Medulla oblongata (tissue), 1 donor: ENCODE data around the gene NPRL2.
A peak's percentile ranks its signal among the peaks of the same experiment; 100 is the strongest.

Source experiments
- DNase-seq: peaks from one replicate; pipeline ENCODE4 v3.0.0-alpha.2; 2015; ENCODE audit errors: extremely low spot score

The NPRL2 gene

GRCh38 chr3:50373146-50374051, 22.8 kb upstream of the NPRL2 start:
- no peak for DNase-seq

GRCh38 chr3:50372349-50372748, 21.8 kb upstream of the NPRL2 start:
- DNase-seq: no peak

DNA sequence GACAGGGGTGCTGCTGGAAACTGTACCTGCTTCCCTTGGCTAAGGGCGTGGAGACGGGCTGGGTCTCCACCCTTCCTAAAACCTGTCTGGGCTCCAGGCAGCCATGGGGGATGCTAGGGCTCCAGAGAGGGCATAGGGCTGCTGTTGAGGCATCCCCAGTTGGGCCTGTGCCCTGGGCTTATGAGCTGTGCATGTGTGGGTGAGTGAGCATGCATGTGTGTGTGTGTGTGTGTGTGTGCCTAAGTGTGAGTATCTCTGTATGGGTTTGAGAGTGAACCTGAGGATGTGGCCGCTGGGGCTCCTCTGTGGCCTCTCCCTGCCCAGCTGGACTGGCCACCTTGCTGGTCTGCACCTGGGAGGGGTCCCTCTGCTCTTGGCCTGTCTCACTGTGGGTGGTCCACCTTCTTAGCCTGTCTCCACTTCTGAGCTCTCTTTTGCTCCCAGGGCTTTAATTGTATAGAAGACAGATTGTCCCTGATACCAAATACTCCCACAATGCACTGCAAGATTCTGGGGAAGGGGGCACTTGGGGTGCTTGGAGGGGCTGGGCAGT, 20.6 kb upstream of the NPRL2 start:
- no peak for DNase-seq

DNA sequence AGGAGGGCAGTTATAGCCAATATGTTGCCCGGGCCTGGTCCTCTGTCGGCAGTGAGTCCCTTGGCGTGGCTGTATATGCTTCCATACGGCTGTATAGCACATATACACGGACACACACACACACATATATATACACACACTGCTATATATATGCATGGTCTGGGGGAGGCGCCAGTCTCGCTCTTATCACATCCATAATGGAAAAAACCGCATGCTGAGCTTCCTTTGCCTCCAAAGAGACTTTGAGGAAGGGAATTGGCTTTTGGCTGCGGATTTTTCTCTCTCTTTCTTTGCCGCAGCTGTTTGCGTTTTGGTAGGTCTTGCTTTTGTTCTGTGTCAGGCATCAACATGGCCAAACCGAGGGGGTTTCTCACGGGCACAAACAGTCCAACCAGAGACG, 20.0 kb upstream of the NPRL2 start:
- no peak for DNase-seq

- DNase-seq: no peak
These were observed 18.6 kb upstream of the NPRL2 start for GRCh38 chr3:50369012-50369670.

- no peak for DNase-seq
These were observed 15.3 kb upstream of the NPRL2 start for GRCh38 chr3:50365842-50366220.

DNA sequence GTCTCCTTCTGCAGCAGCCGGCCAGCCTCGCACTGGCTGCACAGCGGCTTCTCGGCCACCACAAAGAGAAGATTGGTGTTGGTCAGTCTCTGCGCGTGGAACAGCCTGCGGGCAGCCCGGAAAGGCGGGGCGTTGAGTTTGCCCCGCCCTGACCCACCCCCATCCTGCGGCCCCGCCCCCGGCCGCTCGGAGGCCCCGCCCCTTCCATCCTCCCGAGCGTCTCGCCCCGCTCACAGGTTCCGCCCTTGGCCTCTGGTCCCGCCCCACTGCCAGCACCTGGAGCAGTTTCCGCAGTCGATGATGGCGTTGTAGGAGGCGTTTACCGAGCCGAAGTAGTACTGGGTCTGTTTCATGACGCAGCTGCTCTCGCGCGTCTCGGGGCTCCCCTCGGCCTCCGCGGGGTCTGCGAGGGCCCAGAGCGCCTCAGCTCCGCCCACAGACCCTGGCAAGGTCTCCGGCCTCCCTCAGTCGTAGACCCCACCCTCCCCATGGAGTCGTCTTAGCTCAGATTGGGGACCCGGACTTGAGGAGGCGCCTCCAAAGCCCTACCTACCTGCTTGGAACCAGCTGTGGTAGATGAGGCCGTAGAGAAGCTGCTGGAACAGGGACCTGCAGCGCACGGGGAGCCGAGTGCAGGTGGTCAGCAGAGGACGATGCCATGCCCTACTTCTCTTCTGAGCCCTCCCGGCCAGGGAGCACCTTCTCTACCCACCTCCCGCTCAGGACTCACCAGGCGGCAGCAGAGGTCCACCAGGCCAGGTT, 14.7 kb upstream of the NPRL2 start:
- DNase-seq: peak; percentile 62

DNA sequence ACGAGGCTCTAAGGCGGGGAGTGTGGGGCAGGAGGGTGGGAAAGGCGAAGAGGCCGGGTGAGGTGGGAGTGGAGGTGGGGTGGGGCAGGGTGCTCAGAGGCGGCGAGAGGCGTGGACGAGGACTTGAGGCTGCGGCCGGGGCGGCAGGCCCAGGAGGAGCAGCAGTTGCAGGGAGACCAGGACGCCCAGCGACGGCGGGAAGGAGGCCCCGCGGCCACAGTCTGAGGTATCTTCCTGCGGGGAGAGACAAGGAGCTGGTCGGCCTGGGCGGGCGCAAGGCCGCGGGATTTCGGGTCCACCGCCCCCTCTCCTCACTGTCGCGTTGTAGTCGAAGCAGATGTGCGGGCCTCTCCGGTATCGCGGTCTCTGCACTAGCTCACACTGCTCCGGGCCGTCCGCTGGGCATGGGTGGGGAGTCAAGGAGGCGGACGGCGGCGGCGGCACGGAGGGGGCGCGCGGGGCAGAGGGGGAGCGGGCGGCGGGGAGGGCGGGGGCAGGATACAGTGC, 14.1 kb upstream of the NPRL2 start:
- no peak for DNase-seq

- no peak for DNase-seq
These were observed 9.2 kb upstream of the NPRL2 start for GRCh38 chr3:50359760-50360110.

DNA sequence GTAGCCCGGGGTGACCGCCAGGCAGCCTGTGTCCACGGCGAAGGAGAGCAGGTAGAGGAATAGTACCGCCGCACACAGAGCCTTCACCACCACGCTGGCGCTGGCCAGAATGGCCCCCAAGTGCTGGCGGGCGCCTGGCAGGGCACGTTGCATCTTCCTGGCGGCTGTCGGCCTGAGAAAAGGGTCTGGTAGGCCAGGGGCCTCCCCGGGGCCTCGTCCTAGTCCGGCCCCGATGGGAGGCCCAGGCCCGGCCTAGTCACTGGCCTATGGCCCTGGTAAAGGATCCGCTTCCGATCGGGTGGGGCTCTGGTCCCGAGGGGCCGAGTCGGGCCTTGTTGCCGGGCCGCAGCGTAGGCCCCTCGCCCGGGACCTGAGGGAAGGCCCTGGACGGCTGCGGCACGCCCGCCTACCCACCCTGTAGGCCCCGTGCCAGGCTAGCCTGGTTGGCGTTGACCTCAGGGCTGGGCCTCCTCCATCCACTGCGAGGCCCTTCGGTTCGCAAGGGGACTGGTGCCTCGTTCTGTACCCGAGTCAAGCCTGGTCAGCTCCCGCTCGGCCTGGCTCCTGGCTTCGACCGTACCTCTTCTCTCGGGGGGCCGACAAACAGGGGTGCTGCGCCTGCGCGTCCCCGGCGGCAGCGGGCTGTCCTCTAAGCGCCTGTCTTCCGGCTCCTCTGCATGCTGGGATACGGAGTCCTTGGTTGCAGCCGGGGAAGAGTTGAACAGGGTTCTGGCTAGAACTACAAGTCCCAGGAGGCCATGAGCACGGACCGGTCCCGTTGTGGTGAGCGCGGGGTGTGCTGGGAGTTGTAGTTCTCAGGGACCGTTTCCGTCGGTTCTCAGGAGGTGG, 8.6 kb upstream of the NPRL2 start, which contains the start of gene TMEM115:
Gene TMEM115, minus strand, starts transcription at position 611 of the 849 bp plus-strand sequence. Its CDS starts 458 bp downstream, at position 153.
- DNase-seq: peak; percentile 100

DNA sequence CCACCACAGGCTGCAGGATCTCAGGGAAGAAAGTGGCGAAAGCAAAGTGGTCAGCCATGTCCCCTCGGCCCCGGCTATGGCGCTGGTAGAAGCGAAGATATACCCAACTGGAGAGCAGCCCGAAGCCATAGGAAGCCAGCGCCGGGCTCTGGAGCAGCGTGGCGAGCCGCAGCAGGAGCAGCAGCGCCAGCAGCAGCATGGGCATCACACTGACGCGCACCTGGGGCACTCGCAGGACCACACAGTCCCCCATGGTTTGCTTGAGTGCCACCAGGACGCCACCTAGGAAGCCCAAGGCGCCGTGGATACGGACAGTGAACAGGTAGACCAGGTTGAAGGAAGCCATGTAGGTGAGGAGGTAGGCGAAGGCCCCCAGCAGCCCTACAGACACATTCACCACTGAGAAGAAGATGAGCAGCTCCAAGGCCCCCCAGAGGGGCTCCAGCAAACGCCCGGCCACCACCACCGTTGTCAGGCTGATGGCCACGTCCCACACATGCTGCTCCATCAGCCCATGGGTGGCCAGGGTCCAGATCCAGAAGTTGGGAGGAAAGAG, 7.9 kb upstream of the NPRL2 start:
- DNase-seq: no peak

GRCh38 chr3:50357481-50357880, 6.9 kb upstream of the NPRL2 start:
- DNase-seq: no peak

- DNase-seq: no peak
These were observed 6.0 kb upstream of the NPRL2 start for GRCh38 chr3:50356553-50356952.

DNA sequence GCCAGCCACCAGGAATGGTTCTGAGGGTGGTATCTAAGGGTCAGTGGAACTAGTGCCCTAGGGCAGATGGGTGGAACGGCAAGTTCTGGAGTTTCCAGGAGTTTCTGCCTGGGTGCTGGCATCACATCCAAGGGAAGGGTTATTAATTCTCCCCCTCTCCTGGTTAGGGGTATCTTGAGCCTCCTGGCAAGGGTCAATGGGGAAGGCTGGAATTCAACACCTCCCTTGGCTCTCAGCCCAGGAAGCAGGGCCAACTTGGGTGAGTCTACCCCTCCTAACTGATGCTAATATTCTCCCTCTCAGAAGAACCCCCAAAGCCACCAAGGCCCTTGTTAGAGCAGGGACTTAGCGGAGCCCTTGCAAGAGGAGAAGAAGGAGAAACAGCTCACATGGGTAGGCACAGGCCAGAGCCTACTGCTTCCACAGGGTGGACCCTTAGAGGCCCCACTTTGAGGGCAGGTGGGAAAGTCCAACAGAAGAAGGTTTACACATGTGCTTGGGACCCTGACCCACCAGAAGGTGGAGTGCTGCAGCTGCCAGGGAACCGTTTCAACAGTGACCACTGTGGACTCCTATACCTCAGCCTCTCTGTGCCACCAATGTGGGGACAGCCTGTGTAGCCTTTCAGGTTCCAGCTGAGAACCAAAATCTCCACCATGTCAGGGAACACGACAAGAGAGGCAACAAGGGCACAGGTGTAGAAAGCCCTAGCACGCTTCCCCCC, 5.4 kb upstream of the NPRL2 start:
- no peak for DNase-seq

DNA sequence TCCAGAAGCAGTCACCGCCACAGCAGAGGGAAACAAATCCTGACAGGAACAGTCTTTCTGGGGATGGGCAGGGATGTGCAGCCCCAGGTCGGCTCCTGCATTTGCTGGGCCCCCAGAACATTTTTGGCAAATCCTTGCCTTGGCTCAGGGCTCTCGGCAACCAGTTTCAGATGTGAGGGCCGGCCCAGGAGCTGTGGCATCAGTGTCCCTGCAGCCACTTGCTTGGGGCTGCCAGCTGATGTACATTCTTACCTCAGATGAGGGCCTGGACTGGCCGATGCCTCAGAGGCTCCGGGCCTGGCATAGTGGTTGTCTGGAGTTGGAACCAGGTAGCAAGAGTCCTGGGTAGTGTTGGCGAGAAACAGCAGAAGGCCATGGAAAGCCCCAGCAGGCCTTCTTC, 4.3 kb upstream of the NPRL2 start:
- no peak for DNase-seq

GRCh38 chr3:50354186-50354764, 3.7 kb upstream of the NPRL2 start:
- no peak for DNase-seq

- no peak for DNase-seq
These were observed 2.9 kb upstream of the NPRL2 start for GRCh38 chr3:50353245-50354004.

- no peak for DNase-seq
These were observed 2.2 kb upstream of the NPRL2 start for GRCh38 chr3:50352781-50353180.

DNA sequence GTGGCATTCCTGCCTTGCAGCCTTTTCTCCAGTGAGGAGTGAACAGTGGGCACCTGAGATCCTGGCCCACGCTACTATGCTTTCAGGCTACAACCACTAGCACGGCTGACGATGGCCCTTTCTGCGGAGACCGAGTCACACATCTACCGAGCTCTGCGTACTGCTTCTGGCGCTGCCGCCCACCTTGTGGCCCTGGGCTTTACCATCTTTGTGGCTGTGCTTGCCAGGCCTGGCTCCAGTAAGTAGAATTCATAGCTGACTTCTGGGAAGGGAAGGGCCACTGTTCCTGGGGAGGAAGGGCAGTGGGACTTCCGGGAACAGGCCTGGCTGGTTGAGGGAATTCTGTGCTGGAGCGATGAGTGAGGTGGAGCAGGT, 735 bp upstream of the NPRL2 start:
- DNase-seq: no peak
